ENCODE data around the gene TBC1D10B. TPM values are rescaled to one million over a fixed set of nuclear protein-coding genes. Genes with fewer than 3 reads are reported as not detected.

Gene TBC1D10B
- total and polyA plus RNA-seq, 9 donors: 18.4 to 46.9 (median 35.2) TPM

- no peaks in the 10 kb centered on the region for H3K36me3 ChIP-seq
- peak overlapping the region; percentile 64 to 82 for H3K27ac ChIP-seq
- intact Hi-C loops (cut with DNase I): no loop called here
- DNase-seq: no peak
- peak overlapping the region; percentile 94 for H3K4me3 ChIP-seq
- H3K9me3 ChIP-seq: no peaks in the 10 kb centered on the region
- H3K4me1 ChIP-seq (ENCODE audit: insufficient read depth): peaks cover 23% of the 10 kb centered on the region
- TF ChIP-seq CTCF (IDR thresholded peaks at IDR 0.05) (no peak), POLR2A (IDR thresholded peaks at IDR 0.05) (no peak)
- WGBS, 3 donors: 37 to 50% (median 47%) methylated on average over 7 of the region's 7 CpGs
- no peaks in the 10 kb centered on the region for H3K27me3 ChIP-seq
Observed at GRCh38 chr16:30355954-30356308, 14.4 kb downstream of the TBC1D10B start.

- Histone ChIP-seq H3K4me1 (ENCODE audit: insufficient read depth) (peaks cover 23% of the 10 kb centered on the region), H3K27me3 (no peaks in the 10 kb centered on the region), H3K4me3 (peak within 1 kb of the TSS; percentile 94), H3K36me3 (no peaks in the 10 kb centered on the region), H3K9me3 (no peaks in the 10 kb centered on the region), H3K27ac (peak within 1 kb of the TSS; percentile 64 to 82)
- TF ChIP-seq POLR2A (IDR thresholded peaks at IDR 0.05) (peak; percentile 45), EP300 (IDR thresholded peaks at IDR 0.05) (peak; percentile 92), CTCF (IDR thresholded peaks at IDR 0.05) (peak in 1 of 3 donors; percentile 13)
- intact Hi-C loops (cut with DNase I): no loop called here
- DNase-seq: peak; percentile 96 to 99 (median 97)
- WGBS, 3 donors: 0% methylated on average over 44 to 45 of the region's 45 CpGs
Observed at GRCh38 chr16:30355144-30355953, 14.9 kb downstream of the TBC1D10B start, which contains the start of gene CD2BP2. Gene CD2BP2, minus strand, starts transcription at chr16:30355308. Its CDS starts 627 bp downstream, at chr16:30354681.

- peaks cover 23% of the 10 kb centered on the region for H3K4me1 ChIP-seq (ENCODE audit: insufficient read depth)
- 2% methylated on average over 31 to 36 of the region's 36 CpGs for WGBS, 3 donors
- H3K9me3 ChIP-seq: no peaks in the 10 kb centered on the region
- peak overlapping the region; percentile 94 for H3K4me3 ChIP-seq
- H3K36me3 ChIP-seq: no peaks in the 10 kb centered on the region
- peak overlapping the region; percentile 60 to 65 for H3K27ac ChIP-seq
- intact Hi-C loops (cut with DNase I): no loop called here
- TF ChIP-seq POLR2A (IDR thresholded peaks at IDR 0.05): no peak
- TF ChIP-seq CTCF (IDR thresholded peaks at IDR 0.05): no peak
- TF ChIP-seq EP300 (IDR thresholded peaks at IDR 0.05): no peak
- H3K27me3 ChIP-seq: no peaks in the 10 kb centered on the region
- peak in 1 of 5 donors; percentile 39 for DNase-seq
Observed at GRCh38 chr16:30354423-30355143, 15.7 kb downstream of the TBC1D10B start.

GRCh38 chr16:30353438-30354129 is 16.7 kb downstream of the TBC1D10B start:
- H3K9me3 ChIP-seq: no peaks in the 10 kb centered on the region
- peaks cover 23% of the 10 kb centered on the region for H3K4me1 ChIP-seq (ENCODE audit: insufficient read depth)
- H3K4me3 ChIP-seq: no peak overlapping the region
- 82 to 83% (median 83%) methylated on average over 22 to 23 of the region's 23 CpGs for WGBS, 3 donors
- no peak for TF ChIP-seq POLR2A (IDR thresholded peaks at IDR 0.05)
- TF ChIP-seq EP300 (IDR thresholded peaks at IDR 0.05): no peak
- no peak for TF ChIP-seq CTCF (IDR thresholded peaks at IDR 0.05)
- DNase-seq: peak in 4 of 5 donors; percentile 13 to 42 (median 36)
- intact Hi-C loops (cut with DNase I): no loop called here
- H3K27ac ChIP-seq: peak overlapping the region in 1 of 2 donors; percentile 65
- no peaks in the 10 kb centered on the region for H3K27me3 ChIP-seq
- no peaks in the 10 kb centered on the region for H3K36me3 ChIP-seq

Measured in ovary (tissue), 9 donors.